Ovary (tissue), 3 donors: ENCODE data around the gene LRRC4C.

Experiments
- POLR2A ChIP-seq: fragments of 450-650 bp; IDR thresholded peaks from one replicate; pipeline ENCODE4 v1.6.1; 2017; ENCODE audit warnings: antibody characterized with exemption, mild to moderate bottlenecking, moderate library complexity
- TF ChIP-seq, protein P1 (sequence below), 3 donors: fragments of 450-650 bp in 2 of 3; fragments of 200-600 bp in 1 of 3; IDR thresholded peaks; one replicate each; pipeline versions ENCODE4 v1.5.1 to v1.8.0; 2016 to 2022; ENCODE audit warnings: antibody characterized with exemption in 3 of 3, mild to moderate bottlenecking in 1 of 3
- donor health status: DM: no; HTN: no; CAD: no.

DNA sequence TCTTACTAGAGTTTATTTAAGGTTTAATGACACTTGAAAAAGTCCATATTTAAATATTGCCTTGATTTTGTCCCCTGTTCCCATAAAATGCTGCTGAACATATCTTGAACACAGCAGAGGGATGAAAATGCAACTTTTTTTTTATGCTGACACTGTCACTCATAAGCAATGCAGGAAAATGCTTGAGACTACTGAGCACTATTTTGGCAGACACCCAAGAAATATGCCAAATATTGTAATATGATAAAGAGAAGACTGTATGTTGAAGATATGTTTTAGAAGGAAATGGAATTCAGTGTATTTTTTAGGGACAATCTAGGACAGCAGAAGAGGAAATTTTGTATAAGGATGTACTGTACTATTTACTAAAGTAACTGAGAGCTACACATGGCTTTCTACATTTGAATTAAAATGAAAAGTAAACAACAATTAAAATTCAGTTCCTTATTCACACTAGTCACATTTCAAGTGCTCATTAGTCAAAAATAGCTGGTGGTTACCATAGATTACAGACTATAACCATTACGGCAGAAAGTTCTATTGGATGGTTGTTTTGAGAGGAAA is 58.6 kb downstream of the LRRC4C start:
- TF ChIP-seq, protein P1, sequence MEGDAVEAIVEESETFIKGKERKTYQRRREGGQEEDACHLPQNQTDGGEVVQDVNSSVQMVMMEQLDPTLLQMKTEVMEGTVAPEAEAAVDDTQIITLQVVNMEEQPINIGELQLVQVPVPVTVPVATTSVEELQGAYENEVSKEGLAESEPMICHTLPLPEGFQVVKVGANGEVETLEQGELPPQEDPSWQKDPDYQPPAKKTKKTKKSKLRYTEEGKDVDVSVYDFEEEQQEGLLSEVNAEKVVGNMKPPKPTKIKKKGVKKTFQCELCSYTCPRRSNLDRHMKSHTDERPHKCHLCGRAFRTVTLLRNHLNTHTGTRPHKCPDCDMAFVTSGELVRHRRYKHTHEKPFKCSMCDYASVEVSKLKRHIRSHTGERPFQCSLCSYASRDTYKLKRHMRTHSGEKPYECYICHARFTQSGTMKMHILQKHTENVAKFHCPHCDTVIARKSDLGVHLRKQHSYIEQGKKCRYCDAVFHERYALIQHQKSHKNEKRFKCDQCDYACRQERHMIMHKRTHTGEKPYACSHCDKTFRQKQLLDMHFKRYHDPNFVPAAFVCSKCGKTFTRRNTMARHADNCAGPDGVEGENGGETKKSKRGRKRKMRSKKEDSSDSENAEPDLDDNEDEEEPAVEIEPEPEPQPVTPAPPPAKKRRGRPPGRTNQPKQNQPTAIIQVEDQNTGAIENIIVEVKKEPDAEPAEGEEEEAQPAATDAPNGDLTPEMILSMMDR (IDR thresholded peaks at IDR 0.05), result no peak
- no peak for TF ChIP-seq POLR2A
